ENCODE data around the gene PLCB2. TPM values are rescaled to one million over a fixed set of nuclear protein-coding genes. Genes with fewer than 3 reads are reported as not detected.

PLCB2 gene
- total RNA-seq, 1 experiment from 2014 or later, result 1.7 TPM

DNA sequence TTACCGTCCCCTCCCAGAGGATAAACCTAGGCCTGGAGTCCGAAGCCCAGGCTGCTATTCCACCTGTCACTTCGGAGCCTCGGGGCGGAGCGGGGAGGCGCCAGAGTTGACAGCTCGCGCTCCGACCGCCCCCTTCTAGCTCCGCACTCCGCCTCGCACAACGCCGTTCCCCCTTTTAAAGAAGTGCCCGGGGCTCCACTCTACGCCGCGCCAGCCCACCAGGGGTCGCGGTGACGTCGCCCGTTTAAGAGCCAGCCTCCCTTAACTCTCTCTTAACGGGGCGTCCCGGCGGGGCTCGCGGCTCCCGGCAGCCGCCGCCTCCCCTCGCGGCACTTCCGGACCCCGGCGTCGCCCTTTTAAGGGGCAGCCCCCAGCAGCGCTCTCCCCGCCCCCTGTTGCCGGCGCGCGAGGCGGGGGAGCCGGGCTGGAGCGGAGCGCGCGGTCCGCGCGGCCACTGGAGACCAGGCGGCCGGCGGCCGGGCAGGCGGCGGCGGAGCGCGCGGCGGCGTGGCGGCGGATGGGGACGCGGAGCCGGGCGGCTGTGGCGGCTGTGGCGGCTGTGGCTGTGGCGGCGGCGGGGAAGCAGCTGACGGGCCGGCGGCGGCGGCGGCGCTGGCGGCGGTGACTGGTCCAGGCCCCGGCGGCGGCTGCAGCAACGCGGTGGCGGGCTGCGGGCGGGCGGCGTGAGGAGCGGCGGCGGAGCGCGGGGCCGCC, 15.7 kb upstream of the PLCB2 start, which contains the start of gene INAFM2:
Gene INAFM2, plus strand, starts transcription at position 454 of the 714 bp plus-strand sequence. CDS start 364 bp downstream, outside the sequence.
- Histone ChIP-seq H3K27ac (ENCODE audit: low read length) (no peak within 1 kb of the TSS), H3K36me3 (ENCODE audit: control insufficient read depth, insufficient read depth, low read length) (no peaks in the 10 kb centered on the region), H3K4me1 (ENCODE audit: control insufficient read depth, insufficient read depth, low read length) (peaks cover 25% of the 10 kb centered on the region), H3K27me3 (ENCODE audit: control insufficient read depth, insufficient read depth, low read length) (no peaks in the 10 kb centered on the region), H3K4me3 (ENCODE audit: low read depth in 2 of 2, low read length in 2 of 2) (peak within 1 kb of the TSS; percentile 55 to 63), H3K9me3 (ENCODE audit: control insufficient read depth, insufficient read depth, low read depth, low read length) (no peaks in the 10 kb centered on the region)
- CTCF ChIA-PET, result interaction anchor here (0.6 to 3.2 kb wide), 9 partner anchors 11 to 1430 kb away, joined by 3 to 30 read pairs (median 4); partner anchors contain the start of gene CCDC9B
- BruUV-seq (replicated peaks), result no TSS peak
- intact Hi-C loops (cut with micrococcal nuclease; ENCODE audit: unreplicated experiment) (loop anchor here (5.0 kb wide), 1 partner anchor 99 kb away; no protein-coding TSS in a partner anchor), in situ Hi-C loops (cut with HindIII; ENCODE audit: low pct_unique_long_range_greater_than_20kb, low sequenced_read_pairs) (no loop called here)
- DNase-seq (ENCODE audit: low read depth, low spot score) (no peak), ATAC-seq (peak; percentile 91)
- POLR2A ChIA-PET, result interaction anchor here (0.9 kb wide), 1 partner anchor 15 kb away, joined by 4 read pairs; no protein-coding TSS in a partner anchor
- TF ChIP-seq TCF7L2 (IDR thresholded peaks at IDR 0.05; ENCODE audit: low read depth, low read length), result 0 out of 2 replicates have a peak, but pooled peaks have one; percentile 31
- peak; percentile 85 for TF ChIP-seq SIN3A (IDR thresholded peaks at IDR 0.05; ENCODE audit: borderline replicate concordance, insufficient read depth, low read depth, low read length)
- TF ChIP-seq, protein P1, sequence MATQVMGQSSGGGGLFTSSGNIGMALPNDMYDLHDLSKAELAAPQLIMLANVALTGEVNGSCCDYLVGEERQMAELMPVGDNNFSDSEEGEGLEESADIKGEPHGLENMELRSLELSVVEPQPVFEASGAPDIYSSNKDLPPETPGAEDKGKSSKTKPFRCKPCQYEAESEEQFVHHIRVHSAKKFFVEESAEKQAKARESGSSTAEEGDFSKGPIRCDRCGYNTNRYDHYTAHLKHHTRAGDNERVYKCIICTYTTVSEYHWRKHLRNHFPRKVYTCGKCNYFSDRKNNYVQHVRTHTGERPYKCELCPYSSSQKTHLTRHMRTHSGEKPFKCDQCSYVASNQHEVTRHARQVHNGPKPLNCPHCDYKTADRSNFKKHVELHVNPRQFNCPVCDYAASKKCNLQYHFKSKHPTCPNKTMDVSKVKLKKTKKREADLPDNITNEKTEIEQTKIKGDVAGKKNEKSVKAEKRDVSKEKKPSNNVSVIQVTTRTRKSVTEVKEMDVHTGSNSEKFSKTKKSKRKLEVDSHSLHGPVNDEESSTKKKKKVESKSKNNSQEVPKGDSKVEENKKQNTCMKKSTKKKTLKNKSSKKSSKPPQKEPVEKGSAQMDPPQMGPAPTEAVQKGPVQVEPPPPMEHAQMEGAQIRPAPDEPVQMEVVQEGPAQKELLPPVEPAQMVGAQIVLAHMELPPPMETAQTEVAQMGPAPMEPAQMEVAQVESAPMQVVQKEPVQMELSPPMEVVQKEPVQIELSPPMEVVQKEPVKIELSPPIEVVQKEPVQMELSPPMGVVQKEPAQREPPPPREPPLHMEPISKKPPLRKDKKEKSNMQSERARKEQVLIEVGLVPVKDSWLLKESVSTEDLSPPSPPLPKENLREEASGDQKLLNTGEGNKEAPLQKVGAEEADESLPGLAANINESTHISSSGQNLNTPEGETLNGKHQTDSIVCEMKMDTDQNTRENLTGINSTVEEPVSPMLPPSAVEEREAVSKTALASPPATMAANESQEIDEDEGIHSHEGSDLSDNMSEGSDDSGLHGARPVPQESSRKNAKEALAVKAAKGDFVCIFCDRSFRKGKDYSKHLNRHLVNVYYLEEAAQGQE (IDR thresholded peaks at IDR 0.05; ENCODE audit: insufficient read depth in 1 of 2, low read depth in 2 of 2, low read length in 1 of 2), result no peak
- TF ChIP-seq, protein P2, sequence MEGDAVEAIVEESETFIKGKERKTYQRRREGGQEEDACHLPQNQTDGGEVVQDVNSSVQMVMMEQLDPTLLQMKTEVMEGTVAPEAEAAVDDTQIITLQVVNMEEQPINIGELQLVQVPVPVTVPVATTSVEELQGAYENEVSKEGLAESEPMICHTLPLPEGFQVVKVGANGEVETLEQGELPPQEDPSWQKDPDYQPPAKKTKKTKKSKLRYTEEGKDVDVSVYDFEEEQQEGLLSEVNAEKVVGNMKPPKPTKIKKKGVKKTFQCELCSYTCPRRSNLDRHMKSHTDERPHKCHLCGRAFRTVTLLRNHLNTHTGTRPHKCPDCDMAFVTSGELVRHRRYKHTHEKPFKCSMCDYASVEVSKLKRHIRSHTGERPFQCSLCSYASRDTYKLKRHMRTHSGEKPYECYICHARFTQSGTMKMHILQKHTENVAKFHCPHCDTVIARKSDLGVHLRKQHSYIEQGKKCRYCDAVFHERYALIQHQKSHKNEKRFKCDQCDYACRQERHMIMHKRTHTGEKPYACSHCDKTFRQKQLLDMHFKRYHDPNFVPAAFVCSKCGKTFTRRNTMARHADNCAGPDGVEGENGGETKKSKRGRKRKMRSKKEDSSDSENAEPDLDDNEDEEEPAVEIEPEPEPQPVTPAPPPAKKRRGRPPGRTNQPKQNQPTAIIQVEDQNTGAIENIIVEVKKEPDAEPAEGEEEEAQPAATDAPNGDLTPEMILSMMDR (IDR thresholded peaks at IDR 0.05), result peak; percentile 51; the same call in 1 of the 2 replicates

DNA sequence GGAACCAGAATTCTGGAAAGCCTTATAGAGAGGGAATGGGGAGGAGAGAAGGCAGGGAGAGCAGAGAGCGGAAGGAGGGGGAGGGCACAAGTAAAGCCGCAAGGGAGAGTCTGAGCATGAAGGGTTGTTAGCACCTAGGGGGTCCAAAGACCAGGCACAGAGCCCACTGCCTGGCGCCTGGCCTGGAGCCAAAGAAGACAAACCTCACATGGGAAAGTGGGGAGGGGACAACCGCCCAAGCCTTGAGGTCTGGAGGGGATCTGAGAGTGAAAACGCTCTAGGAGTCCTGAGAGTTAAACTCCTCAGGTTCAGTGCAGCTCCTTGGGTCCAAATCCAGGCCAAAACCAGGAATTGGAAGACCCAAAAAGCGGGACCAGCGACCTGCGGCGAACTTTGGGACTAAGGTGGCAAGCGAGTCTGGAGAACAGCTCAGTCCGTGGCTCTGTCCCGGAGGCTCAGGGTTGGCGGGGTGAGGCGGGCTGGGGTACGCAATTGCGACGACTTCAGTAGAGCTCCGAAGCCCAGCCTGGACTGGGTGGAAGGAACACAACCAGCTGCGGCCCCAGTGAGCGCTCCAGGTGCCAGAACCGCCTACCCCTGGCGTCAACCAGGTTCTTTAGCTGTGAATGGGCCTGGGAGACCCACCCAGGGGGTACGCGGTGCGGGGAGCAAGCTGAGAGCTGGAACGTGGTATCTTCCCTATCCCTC, 14.9 kb upstream of the PLCB2 start:
- TF ChIP-seq, protein P2 (IDR thresholded peaks at IDR 0.05), result no peak
- no peak for TF ChIP-seq POLR2AphosphoS5 (IDR thresholded peaks at IDR 0.05; ENCODE audit: low read depth, low read length)
- TF ChIP-seq TCF7L2 (IDR thresholded peaks at IDR 0.05; ENCODE audit: low read depth, low read length), result no peak
- TF ChIP-seq SIN3A (IDR thresholded peaks at IDR 0.05; ENCODE audit: borderline replicate concordance, insufficient read depth, low read depth, low read length), result no peak
- TF ChIP-seq, protein P1 (IDR thresholded peaks at IDR 0.05; ENCODE audit: insufficient read depth in 1 of 2, low read depth in 2 of 2, low read length in 1 of 2), result no peak
- ATAC-seq (peak; percentile 1; the same call in 1 of the 2 replicates), DNase-seq (ENCODE audit: low read depth, low spot score) (no peak)
- intact Hi-C loops (cut with micrococcal nuclease; ENCODE audit: unreplicated experiment), result loop anchor here (5.0 kb wide), 1 partner anchor 100 kb away; no protein-coding TSS in a partner anchor
- ChIA-PET CTCF (interaction anchor here (0.6 to 3.2 kb wide), 8 partner anchors 10 to 1430 kb away, joined by 3 to 30 read pairs (median 4); partner anchors contain the start of gene CCDC9B), POLR2A (interaction anchor here (0.9 kb wide), 1 partner anchor 16 kb away, joined by 4 read pairs; no protein-coding TSS in a partner anchor)
- Histone ChIP-seq H3K36me3 (ENCODE audit: control insufficient read depth, insufficient read depth, low read length) (no peaks in the 10 kb centered on the region), H3K4me3 (ENCODE audit: low read depth in 2 of 2, low read length in 2 of 2) (peak overlapping the region; percentile 55 to 63), H3K27ac (ENCODE audit: low read length) (no peak overlapping the region), H3K4me1 (ENCODE audit: control insufficient read depth, insufficient read depth, low read length) (peaks cover 22% of the 10 kb centered on the region), H3K9me3 (ENCODE audit: control insufficient read depth, insufficient read depth, low read depth, low read length) (no peaks in the 10 kb centered on the region), H3K27me3 (ENCODE audit: control insufficient read depth, insufficient read depth, low read length) (no peaks in the 10 kb centered on the region)
- in situ Hi-C loops (cut with HindIII; ENCODE audit: low pct_unique_long_range_greater_than_20kb, low sequenced_read_pairs), result no loop called here
- no TSS peak for BruUV-seq (replicated peaks)

All from Panc1 (cell line).